Naive thymus-derived CD8-positive, alpha-beta T cell (primary cell): ENCODE data around the gene ACOT13. TPM values are rescaled to one million over a fixed set of nuclear protein-coding genes. Genes with fewer than 3 reads are reported as not detected.
"Not testable (repeated sequence)": the region's sequence is repeated elsewhere in the genome, so short reads cannot be mapped to it uniquely, and the experiment has no call there.

Experiments
- ATAC-seq, 2 donors: fragments of 150-1000 bp; cut with Tn5 transposase in 1 of 2; sonication (Bioruptor Pico), chemical (Tn5 transposase) in 1 of 2; 1 replicate in 1 of 2; 2 replicates in 1 of 2; pipeline ENCODE4 v1.10.0; 2021; ENCODE audit warnings: mild to moderate bottlenecking in 2 of 2, moderate library complexity in 2 of 2
- POLR2A ChIA-PET: fragments of 350-600 bp; sonication (Branson Sonifier 250); formaldehyde crosslinking; loops from one replicate; lab custom pipeline; 2021; ENCODE audit warnings: antibody characterized with exemption; lab: Charles Lee
- DNase-seq, 10 donors: peaks; one replicate each; pipeline versions ENCODE4 v3.0.0 to v3.0.0-alpha.2; 2020 to 2022
- H3K27ac Mint-ChIP-seq, 10 donors: one replicate each; pipeline ENCODE4 v1.8.0; 2020 to 2022; ENCODE audit warnings: mild to moderate bottlenecking in 10 of 10, mixed read lengths in 10 of 10, moderate library complexity in 4 of 10, inconsistent platforms in 1 of 10
- H3K27me3 Mint-ChIP-seq, 5 donors: one replicate each; pipeline ENCODE4 v1.8.0; 2021 to 2022; ENCODE audit warnings: mixed read lengths in 5 of 5
- H3K36me3 Mint-ChIP-seq, 3 donors: one replicate each; pipeline ENCODE4 v1.8.0; 2020 to 2022; ENCODE audit warnings: mixed read lengths in 3 of 3, mild to moderate bottlenecking in 2 of 3, inconsistent platforms in 1 of 3
- H3K4me1 Mint-ChIP-seq, 4 donors: one replicate each; pipeline ENCODE4 v1.8.0; 2021 to 2022; ENCODE audit warnings: mixed read lengths in 4 of 4
- H3K4me3 Mint-ChIP-seq, 10 donors: one replicate each; pipeline ENCODE4 v1.8.0; 2020 to 2022; ENCODE audit warnings: mild to moderate bottlenecking in 10 of 10, mixed read lengths in 10 of 10, moderate library complexity in 6 of 10, inconsistent platforms in 1 of 10
- H3K9me3 Mint-ChIP-seq, 9 donors: one replicate each; pipeline ENCODE4 v1.8.0; 2020 to 2022; ENCODE audit warnings: mixed read lengths in 9 of 9, mild to moderate bottlenecking in 3 of 9, inconsistent platforms in 1 of 9, moderate library complexity in 1 of 9
- polyA plus RNA-seq, 3 donors: library from polyadenylated mRNA; unstranded; fragments of 300-500 nt; fragmentation: Illumina TruSeq; gene quantifications; one replicate each; pipeline ENCODE4 v1.2.3, GENCODE V29; 2021
- total RNA-seq, 8 experiments: library from RNA in 2 of 8; stranded (reverse) in 2 of 8; gene quantifications; one replicate each; pipeline ENCODE4 v1.2.3 and lab custom pipeline; 2021 to 2026

Gene ACOT13
- total and polyA plus RNA-seq, 5 experiments from 2014 or later: 10.8 to 19.0 (median 16.5) TPM

DNA sequence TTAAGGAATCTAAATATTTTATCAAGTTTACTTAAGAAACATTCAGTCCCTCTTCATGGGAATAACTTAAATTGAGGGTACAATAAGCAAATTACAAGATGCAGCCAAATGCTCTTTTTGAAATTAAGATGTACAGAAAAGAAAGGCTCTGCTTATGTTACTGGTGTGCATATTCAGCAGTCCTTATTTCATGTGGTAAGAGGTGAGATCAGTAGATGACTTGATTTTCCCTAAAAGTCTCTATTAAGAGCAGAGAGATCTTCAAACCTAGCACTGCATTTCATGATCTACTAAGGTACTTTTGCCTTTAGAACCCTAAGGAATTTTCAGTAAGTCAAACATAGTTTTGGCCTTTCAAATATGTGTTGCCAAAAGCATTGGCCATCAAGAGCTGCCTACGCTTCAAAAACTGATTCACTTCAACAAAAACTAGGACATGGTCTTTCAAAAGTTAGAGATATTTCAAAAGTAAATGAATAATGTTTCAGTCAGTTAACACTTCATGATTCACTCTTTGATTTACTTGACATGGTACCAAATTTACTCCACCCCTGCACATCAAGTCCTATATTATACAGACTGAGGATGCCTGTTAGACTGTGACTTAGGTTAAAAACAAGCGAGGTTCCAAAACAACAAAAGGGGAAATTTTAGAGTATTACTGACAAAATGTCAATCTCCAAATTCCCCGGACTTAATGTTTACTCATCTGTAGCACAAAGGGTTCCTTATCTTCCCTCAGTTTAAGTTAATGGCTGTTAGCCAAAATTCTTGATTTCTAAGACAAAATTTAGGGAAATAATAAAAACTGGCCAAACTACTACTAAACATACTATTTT, 32.9 kb downstream of the ACOT13 start:
- ATAC-seq (no peak), DNase-seq (no peak)
- H3K4me3 Mint-ChIP-seq: no peak overlapping the region
- H3K27me3 Mint-ChIP-seq: no peaks in the 10 kb centered on the region
- H3K4me1 Mint-ChIP-seq: peaks cover 15 to 41% (median 35%) of the 10 kb centered on the region in 4 donors
- H3K36me3 Mint-ChIP-seq: peaks cover 0 to 49% (median 0%) of the 10 kb centered on the region in 3 donors
- no peaks in the 10 kb centered on the region for H3K9me3 Mint-ChIP-seq
- POLR2A ChIA-PET: interaction anchor here (0.7 kb wide), 2 partner anchors 38 to 178 kb away, joined by 3 to 6 read pairs; no protein-coding TSS in a partner anchor
- peak overlapping the region in 9 of 10 donors; percentile 18 to 81 (median 63) for H3K27ac Mint-ChIP-seq

- Mint-ChIP-seq H3K27ac (peak overlapping the region; percentile 20 to 90 (median 67)), H3K36me3 (peaks cover 0 to 77% (median 8%) of the 10 kb centered on the region in 3 donors), H3K9me3 (no peaks in the 10 kb centered on the region), H3K4me1 (peaks cover 13 to 52% (median 38%) of the 10 kb centered on the region in 4 donors), H3K4me3 (no peak overlapping the region), H3K27me3 (no peaks in the 10 kb centered on the region)
- ATAC-seq (peak in 1 of 2 donors; percentile 45), DNase-seq (no peak)
- POLR2A ChIA-PET: interaction anchor here (1.0 to 1.2 kb wide), 4 partner anchors 14 to 209 kb away, joined by 3 to 6 read pairs (median 4); partner anchors contain the start of gene C6orf62
These were observed 35.9 kb downstream of the ACOT13 start for GRCh38 chr6:24702720-24703282.

DNA sequence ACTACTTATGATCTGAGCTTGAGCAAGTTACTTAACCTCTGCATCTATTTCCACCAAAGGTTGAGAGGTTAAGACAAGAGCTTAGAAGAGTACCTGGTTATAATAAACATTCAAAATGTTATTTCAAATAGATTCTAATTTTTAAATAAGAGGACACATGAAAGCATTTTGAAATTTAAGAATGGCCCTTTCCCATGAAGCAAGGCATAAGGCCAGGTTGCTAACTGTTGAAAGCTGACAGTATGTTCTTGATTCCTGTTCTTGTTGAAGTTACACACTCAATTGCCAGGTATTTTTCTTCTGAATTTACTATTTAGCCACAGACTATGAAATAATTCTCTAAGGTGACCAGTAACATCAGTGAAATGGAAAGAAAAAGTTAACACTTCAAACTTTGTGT, 37.6 kb downstream of the ACOT13 start:
- ATAC-seq (no peak), DNase-seq (no peak)
- no peak overlapping the region for H3K4me3 Mint-ChIP-seq
- H3K9me3 Mint-ChIP-seq: no peaks in the 10 kb centered on the region
- peak overlapping the region in 5 of 10 donors; percentile 51 to 82 (median 63) for H3K27ac Mint-ChIP-seq
- H3K36me3 Mint-ChIP-seq: peaks cover 0 to 84% (median 10%) of the 10 kb centered on the region in 3 donors
- POLR2A ChIA-PET: interaction anchor here (1.4 kb wide), 1 partner anchor 14 kb away, joined by 6 read pairs; the partner anchor contains the start of gene C6orf62
- peaks cover 13 to 54% (median 42%) of the 10 kb centered on the region in 4 donors for H3K4me1 Mint-ChIP-seq
- no peaks in the 10 kb centered on the region for H3K27me3 Mint-ChIP-seq

- peaks cover 3 to 96% (median 16%) of the 10 kb centered on the region in 3 donors for H3K36me3 Mint-ChIP-seq
- H3K4me3 Mint-ChIP-seq: no peak overlapping the region
- DNase-seq: no peak
- no peaks in the 10 kb centered on the region for H3K27me3 Mint-ChIP-seq
- H3K9me3 Mint-ChIP-seq: no peaks in the 10 kb centered on the region
- H3K27ac Mint-ChIP-seq: peak overlapping the region in 5 of 10 donors; percentile 9 to 79 (median 64)
- POLR2A ChIA-PET: interaction anchor here (1.1 to 2.0 kb wide), 2 partner anchors 11 to 13 kb away, joined by 5 to 8 read pairs; no protein-coding TSS in a partner anchor
- H3K4me1 Mint-ChIP-seq: peaks cover 18 to 56% (median 49%) of the 10 kb centered on the region in 4 donors
- no peak for ATAC-seq
These were observed 41.7 kb downstream of the ACOT13 start for GRCh38 chr6:24708612-24709011.

- peak overlapping the region in 7 of 10 donors; percentile 6 to 79 (median 61) for H3K27ac Mint-ChIP-seq
These were observed 42.3 kb downstream of the ACOT13 start for GRCh38 chr6:24709014-24709711.

DNA sequence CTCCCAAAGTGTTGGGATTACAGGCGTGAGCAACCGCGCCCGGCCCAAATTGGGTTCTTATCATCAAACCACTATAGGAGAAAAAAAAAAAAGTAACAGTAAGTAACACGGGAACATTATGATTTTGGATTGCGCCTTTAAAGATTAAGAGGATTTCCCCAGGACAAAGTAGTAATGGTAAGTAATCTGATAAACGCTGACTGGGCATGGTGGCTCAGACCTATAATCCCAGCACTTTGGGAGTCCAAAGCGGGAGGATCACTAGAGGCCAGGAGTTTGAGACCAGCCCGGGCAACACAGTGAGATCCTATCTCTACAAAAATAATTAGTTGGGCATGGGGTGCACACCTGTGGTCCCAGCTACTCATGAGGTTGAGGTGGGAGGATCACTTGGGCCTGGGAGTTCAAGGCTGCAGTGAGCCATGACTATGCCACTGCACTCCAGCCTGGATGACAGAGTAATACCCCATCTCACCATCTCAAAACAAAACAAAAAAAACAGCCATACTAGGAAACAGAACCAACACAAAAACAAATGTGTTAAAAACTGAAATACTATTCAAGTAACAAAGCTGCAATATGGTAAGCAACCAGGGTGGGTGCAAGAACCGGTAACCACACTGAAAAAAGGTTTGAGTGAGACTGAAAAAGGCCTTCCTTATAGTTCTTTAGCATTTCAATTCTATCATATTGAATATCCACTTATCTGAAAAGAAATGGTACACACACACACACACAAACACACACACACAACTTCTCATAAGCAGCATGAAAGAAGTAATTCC, 43.8 kb downstream of the ACOT13 start:
- peak overlapping the region; percentile 48 to 89 (median 76) for H3K27ac Mint-ChIP-seq
- H3K36me3 Mint-ChIP-seq: peaks cover 3 to 96% (median 28%) of the 10 kb centered on the region in 3 donors
- ATAC-seq (peak in 1 of 2 donors; percentile 18), DNase-seq (no peak)
- H3K27me3 Mint-ChIP-seq: no peaks in the 10 kb centered on the region
- POLR2A ChIA-PET: interaction anchor here (1.5 kb wide), 1 partner anchor 9 kb away, joined by 4 read pairs; no protein-coding TSS in a partner anchor
- peak overlapping the region in 7 of 10 donors; percentile 16 to 81 (median 40) for H3K4me3 Mint-ChIP-seq
- peaks cover 14 to 62% (median 59%) of the 10 kb centered on the region in 4 donors for H3K4me1 Mint-ChIP-seq
- H3K9me3 Mint-ChIP-seq: no peaks in the 10 kb centered on the region

More at GRCh38 chr6:24709014-24709711, 42.3 kb downstream of the ACOT13 start:
- Mint-ChIP-seq H3K9me3 (no peaks in the 10 kb centered on the region), H3K36me3 (peaks cover 3 to 96% (median 20%) of the 10 kb centered on the region in 3 donors), H3K4me3 (no peak overlapping the region), H3K27me3 (no peaks in the 10 kb centered on the region), H3K4me1 (peaks cover 14 to 57% (median 51%) of the 10 kb centered on the region in 4 donors)
- no peak for DNase-seq
- POLR2A ChIA-PET: interaction anchor here (0.7 to 2.0 kb wide), 4 partner anchors 9 to 1312 kb away, joined by 3 to 8 read pairs (median 4); no protein-coding TSS in a partner anchor
- ATAC-seq: no peak

- Mint-ChIP-seq H3K27ac (peak overlapping the region in 9 of 10 donors; percentile 57 to 100 (median 91)), H3K36me3 (peaks cover 11 to 70% (median 29%) of the 10 kb centered on the region in 3 donors), H3K4me1 (peaks cover 27 to 81% (median 70%) of the 10 kb centered on the region in 4 donors), H3K4me3 (peak overlapping the region; percentile 90 to 100 (median 96))
- H3K27me3 Mint-ChIP-seq, DNase-seq, H3K9me3 Mint-ChIP-seq, ATAC-seq: not testable (repeated sequence)
- POLR2A ChIA-PET: interaction anchor here (0.9 to 3.6 kb wide), 3 partner anchors 14 to 70 kb away, joined by 3 to 22 read pairs (median 3); partner anchors contain the start of genes ACOT13, KIAA0319 and TDP2
These were observed 49.8 kb downstream of the ACOT13 start for GRCh38 chr6:24716602-24717148.

DNA sequence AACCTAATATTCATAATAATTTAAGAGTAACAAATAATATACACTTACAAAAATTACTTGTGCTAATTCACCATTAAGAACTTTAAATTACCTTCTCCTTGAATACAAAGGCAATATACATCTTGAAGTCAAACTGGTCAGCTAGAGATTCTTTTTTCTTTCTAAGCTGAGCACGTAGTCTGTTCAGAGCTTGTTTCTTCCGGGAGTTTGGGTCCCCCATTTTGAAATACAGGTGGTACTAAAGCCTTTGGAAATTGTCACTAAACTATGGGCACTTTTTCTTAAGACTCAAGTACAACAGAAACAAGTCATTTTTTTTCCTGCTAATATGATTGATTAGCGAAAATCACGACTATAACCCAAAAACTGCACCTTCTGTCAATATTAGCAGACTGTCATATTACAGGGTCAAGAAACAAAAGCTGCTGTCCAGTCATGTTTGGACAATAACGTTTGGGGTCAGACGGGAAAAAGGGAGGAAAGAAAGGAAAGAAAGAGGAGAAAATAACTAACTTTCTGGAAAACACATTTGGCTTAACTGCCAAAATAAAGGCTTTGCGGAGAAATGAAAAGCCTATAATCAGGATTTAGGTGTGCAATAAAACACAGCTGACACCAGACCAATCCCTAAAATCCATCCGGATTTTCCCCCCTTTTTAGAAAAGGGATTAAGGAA, 51.7 kb downstream of the ACOT13 start:
- ATAC-seq (no peak), DNase-seq (peak in 2 of 10 donors; percentile 26 to 29)
- Mint-ChIP-seq H3K36me3 (peaks cover 8 to 52% (median 27%) of the 10 kb centered on the region in 3 donors), H3K27ac (peak overlapping the region; percentile 75 to 100 (median 98)), H3K4me3 (peak overlapping the region; percentile 90 to 100 (median 96)), H3K9me3 (peaks cover 0 to 2% (median 0%) of the 10 kb centered on the region in 9 donors), H3K27me3 (no peaks in the 10 kb centered on the region), H3K4me1 (peaks cover 21 to 71% (median 59%) of the 10 kb centered on the region in 4 donors)
- POLR2A ChIA-PET: interaction anchor here (0.6 to 3.6 kb wide), 10 partner anchors 9 to 421 kb away, joined by 3 to 22 read pairs (median 5); partner anchors contain the start of genes ACOT13, ALDH5A1 and TDP2

- POLR2A ChIA-PET: interaction anchor here (0.8 to 3.6 kb wide), 9 partner anchors 9 to 420 kb away, joined by 3 to 22 read pairs (median 6); partner anchors contain the start of genes ACOT13, ALDH5A1 and TDP2
- H3K36me3 Mint-ChIP-seq: peaks cover 8 to 45% (median 23%) of the 10 kb centered on the region in 3 donors
- H3K27ac Mint-ChIP-seq: peak within 1 kb of the TSS; percentile 96 to 100 (median 99)
- peaks cover 0 to 2% (median 0%) of the 10 kb centered on the region in 9 donors for H3K9me3 Mint-ChIP-seq
- DNase-seq: peak; percentile 14 to 69 (median 40)
- H3K4me1 Mint-ChIP-seq: peaks cover 21 to 64% (median 52%) of the 10 kb centered on the region in 4 donors
- ATAC-seq: no peak
- peak within 1 kb of the TSS; percentile 90 to 100 (median 96) for H3K4me3 Mint-ChIP-seq
- no peaks in the 10 kb centered on the region for H3K27me3 Mint-ChIP-seq
These were observed 52.5 kb downstream of the ACOT13 start, which contains the start of gene C6orf62 for GRCh38 chr6:24719125-24719971. C6orf62 (minus strand) TSS chr6:24719154; CDS start chr6:24718668, 486 bp downstream.
